ENCODE data around the gene ATP8A2. TPM values are rescaled to one million over a fixed set of nuclear protein-coding genes. Genes with fewer than 3 reads are reported as not detected.

ATP8A2 gene
- total and polyA plus RNA-seq, 2 of the 8 experiments (the other 6 are each of a cell fraction or from before 2014, with no cell fraction given) = 2.4 to 8.3 TPM

DNA sequence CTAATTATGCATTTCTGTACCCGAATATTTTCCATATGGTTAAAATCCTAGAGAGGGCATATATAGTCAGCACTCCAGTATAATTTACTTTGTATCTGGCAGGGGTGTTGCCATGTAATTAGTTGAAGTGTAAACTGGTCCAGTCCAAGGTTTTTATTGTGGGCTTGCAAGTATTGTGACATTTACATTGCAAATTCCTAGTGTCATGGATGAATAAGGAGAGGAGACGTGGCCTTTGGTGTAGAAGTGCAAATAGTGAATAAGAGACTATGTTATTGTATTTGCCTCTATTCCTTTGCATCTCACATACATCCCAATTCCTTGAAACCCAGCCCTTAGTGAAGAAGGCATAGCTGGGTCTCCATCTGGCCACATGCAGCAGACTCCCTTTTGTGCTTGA lies 330.6 kb downstream of the ATP8A2 start:
- Histone ChIP-seq H4K91ac (replicated peaks; ENCODE audit: insufficient read length, low read length) (no peak overlapping the region), H3K4me2 (ENCODE audit: insufficient read depth in 1 of 2, low read depth in 2 of 2, low read length in 2 of 2) (no peak overlapping the region), H3K4me3 (ENCODE audit: extremely low read depth in 1 of 4, insufficient read depth in 2 of 4, low read depth in 3 of 4, low read length in 4 of 4) (no peak overlapping the region), H3K56ac (replicated peaks; ENCODE audit: insufficient read length, low read depth, low read length) (no peak overlapping the region), H4K8ac (ENCODE audit: extremely low read depth, insufficient read depth, low read length) (no peak overlapping the region), H2BK15ac (ENCODE audit: low read length) (no peak overlapping the region), H3K23ac (ENCODE audit: insufficient read length) (no peak overlapping the region), H3K9me3 (ENCODE audit: insufficient read depth in 2 of 2, low read depth in 1 of 2, low read length in 1 of 2) (no peaks in the 10 kb centered on the region), H3K79me1 (ENCODE audit: low read depth, low read length) (no peaks in the 10 kb centered on the region), H3K27me3 (replicated peaks in 1 of 4; ENCODE audit: control insufficient read depth in 3 of 4, extremely low read depth in 1 of 4, insufficient read depth in 3 of 4, low read length in 3 of 4) (no peaks in the 10 kb centered on the region), H2BK120ac (replicated peaks; ENCODE audit: low read depth, low read length) (no peak overlapping the region), H3K27ac (ENCODE audit: low read depth, low read length) (no peak overlapping the region), H2BK5ac (ENCODE audit: low read depth, low read length) (no peak overlapping the region), H3K23me2 (ENCODE audit: low read depth, low read length) (no peaks in the 10 kb centered on the region), H3K14ac (ENCODE audit: insufficient read length) (no peak overlapping the region), H2BK20ac (ENCODE audit: low read length) (no peak overlapping the region), H3K18ac (ENCODE audit: extremely low read depth, low read length) (no peak overlapping the region), H3K79me2 (ENCODE audit: control insufficient read depth in 1 of 2, insufficient read depth in 2 of 2, low read length in 2 of 2) (no peaks in the 10 kb centered on the region), H2AK5ac (ENCODE audit: low read depth, low read length) (no peak overlapping the region), H2BK12ac (ENCODE audit: low read depth, low read length) (no peak overlapping the region), H4K20me1 (replicated peaks in 1 of 2; ENCODE audit: control insufficient read depth in 1 of 2, insufficient read depth in 2 of 2, low read length in 2 of 2) (no peaks in the 10 kb centered on the region), H4K5ac (ENCODE audit: insufficient read length, low read depth, low read length) (no peak overlapping the region), H3K4me1 (replicated peaks in 1 of 4; ENCODE audit: control insufficient read depth in 3 of 4, insufficient read depth in 4 of 4, low read length in 3 of 4) (no peaks in the 10 kb centered on the region), H3K36me3 (ENCODE audit: control insufficient read depth in 2 of 4, insufficient read depth in 4 of 4, low read length in 3 of 4) (no peaks in the 10 kb centered on the region), H3K9ac (replicated peaks in 1 of 4; ENCODE audit: extremely low read depth in 1 of 4, low read depth in 3 of 4, low read length in 3 of 4) (no peak overlapping the region), H2AFZ (ENCODE audit: low read length) (no peak overlapping the region), H3K4ac (replicated peaks; ENCODE audit: insufficient read length, low read depth, low read length) (no peak overlapping the region)
- DNase-seq (ENCODE audit: low read depth in 1 of 2, low spot score in 2 of 2) = no peak
- 91% methylated on average over 2 of the region's 2 CpGs; no CpG with 5 or more reads in 1 of the 2 experiments for WGBS, 2 experiments (ENCODE audit: extremely low coverage in 1 of 2, insufficient coverage in 1 of 2, insufficient read length in 1 of 2, insufficient replicate concordance in 2 of 2, low coverage in 1 of 2, low lambda C conversion rate in 2 of 2, missing lambda C conversion rate in 1 of 2)
- no peak for TF ChIP-seq GTF2F1 (IDR thresholded peaks at IDR 0.05; ENCODE audit: borderline replicate concordance, low read depth, low read length)
- POLR2A ChIA-PET (ENCODE audit: partially characterized antibody) = no interaction called here
- CTCF ChIA-PET (ENCODE audit: partially characterized antibody) = no interaction called here
- no peak for FAIRE-seq

Measured in H1 (cell line).